Measurements from ENCODE around the gene PNCK.
"Not testable (repeated sequence)": the region's sequence is repeated elsewhere in the genome, so short reads cannot be mapped to it uniquely, and the experiment has no call there.

PNCK gene

GRCh38 chrX:153699784-153700371 lies 26.3 kb upstream of the PNCK start:
- DNase-seq (ENCODE audit: extremely low spot score, insufficient read length, low read depth); FAIRE-seq: not testable (repeated sequence)

GRCh38 chrX:153699210-153699783 lies 25.7 kb upstream of the PNCK start:
- not testable (repeated sequence) for FAIRE-seq

GRCh38 chrX:153697924-153698865 lies 24.6 kb upstream of the PNCK start:
- FAIRE-seq (no peak), DNase-seq (ENCODE audit: extremely low spot score, insufficient read length, low read depth) (no peak)

More at GRCh38 chrX:153699210-153699783, 25.7 kb upstream of the PNCK start:
- DNase-seq (ENCODE audit: extremely low spot score, insufficient read length, low read depth): not testable (repeated sequence)

- FAIRE-seq; DNase-seq (ENCODE audit: extremely low spot score, insufficient read length, low read depth): not testable (repeated sequence)
These were observed 23.5 kb upstream of the PNCK start for GRCh38 chrX:153696986-153697722.

GRCh38 chrX:153696538-153696937 lies 22.9 kb upstream of the PNCK start:
- not testable (repeated sequence) for DNase-seq (ENCODE audit: extremely low spot score, insufficient read length, low read depth); FAIRE-seq

- FAIRE-seq (no peak), DNase-seq (ENCODE audit: extremely low spot score, insufficient read length, low read depth) (no peak)
These were observed 22.5 kb upstream of the PNCK start for GRCh38 chrX:153696100-153696499.

GRCh38 chrX:153694687-153695270 lies 21.2 kb upstream of the PNCK start:
- no peak for FAIRE-seq
- DNase-seq (ENCODE audit: extremely low spot score, insufficient read length, low read depth): no peak

GRCh38 chrX:153694256-153694655 lies 20.6 kb upstream of the PNCK start:
- DNase-seq (ENCODE audit: extremely low spot score, insufficient read length, low read depth): not testable (repeated sequence)

GRCh38 chrX:153693216-153694086 lies 19.8 kb upstream of the PNCK start:
- FAIRE-seq: no peak
- no peak for DNase-seq (ENCODE audit: extremely low spot score, insufficient read length, low read depth)

More at GRCh38 chrX:153694256-153694655, 20.6 kb upstream of the PNCK start:
- FAIRE-seq: not testable (repeated sequence)

- FAIRE-seq: no peak
- DNase-seq (ENCODE audit: extremely low spot score, insufficient read length, low read depth): no peak
These were observed 19.1 kb upstream of the PNCK start for GRCh38 chrX:153692611-153693156.

- FAIRE-seq (no peak), DNase-seq (ENCODE audit: extremely low spot score, insufficient read length, low read depth) (no peak)
These were observed 18.4 kb upstream of the PNCK start for GRCh38 chrX:153692003-153692402.

- not testable (repeated sequence) for FAIRE-seq
These were observed 17.6 kb upstream of the PNCK start for GRCh38 chrX:153691032-153691827.

GRCh38 chrX:153690466-153690865 lies 16.9 kb upstream of the PNCK start:
- no peak for DNase-seq (ENCODE audit: extremely low spot score, insufficient read length, low read depth)
- FAIRE-seq: no peak

More at GRCh38 chrX:153691032-153691827, 17.6 kb upstream of the PNCK start:
- DNase-seq (ENCODE audit: extremely low spot score, insufficient read length, low read depth): not testable (repeated sequence)

- FAIRE-seq: no peak
- no peak for DNase-seq (ENCODE audit: extremely low spot score, insufficient read length, low read depth)
These were observed 16.2 kb upstream of the PNCK start for GRCh38 chrX:153689654-153690465.

GRCh38 chrX:153688911-153689590 lies 15.4 kb upstream of the PNCK start:
- FAIRE-seq: no peak
- no peak for DNase-seq (ENCODE audit: extremely low spot score, insufficient read length, low read depth)

GRCh38 chrX:153688506-153688905 lies 14.9 kb upstream of the PNCK start:
- FAIRE-seq: no peak
- DNase-seq (ENCODE audit: extremely low spot score, insufficient read length, low read depth): no peak

Measured in GM18507 (cell line).